Heart right ventricle (tissue), 16 donors: ENCODE measurements around the gene IGSF9B. TPM values are rescaled to one million over a fixed set of nuclear protein-coding genes. Genes with fewer than 3 reads are reported as not detected.

Experiments
- ATAC-seq, 8 donors: fragments of 200-7000 bp; cut with Tn5 transposase; one replicate each; pipeline ENCODE4 v1.9.1; 2020; ENCODE audit warnings: mild to moderate bottlenecking in 8 of 8, moderate library complexity in 8 of 8, moderate number of reproducible peaks in 1 of 8
- DNase-seq, 2 donors: peaks; one replicate each; pipeline ENCODE4 v3.0.0-alpha.2; 2020
- H3K27ac ChIP-seq, 10 donors: fragments of 200-600 bp; sonication (generic) in 2 of 10; one replicate each; pipeline versions ENCODE4 v1.5.0 to v1.8.0; 2020 to 2022; ENCODE audit warnings: mild to moderate bottlenecking in 3 of 10
- H3K27me3 ChIP-seq, 7 donors: fragments of 200-600 bp; one replicate each; pipeline ENCODE4 v1.8.0; 2021 to 2022; ENCODE audit warnings: mild to moderate bottlenecking in 2 of 7
- H3K36me3 ChIP-seq, 9 donors: fragments of 200-600 bp; sonication (generic) in 1 of 9; one replicate each; pipeline versions ENCODE4 v1.5.0 to v1.8.0; 2020 to 2022; ENCODE audit warnings: mild to moderate bottlenecking in 2 of 9
- H3K4me1 ChIP-seq, 9 donors: fragments of 200-600 bp; sonication (generic) in 1 of 9; one replicate each; pipeline versions ENCODE4 v1.5.0 to v1.8.0; 2020 to 2022; ENCODE audit warnings: mild to moderate bottlenecking in 4 of 9
- H3K4me3 ChIP-seq, 10 donors: fragments of 200-600 bp; sonication (generic) in 2 of 10; one replicate each; pipeline versions ENCODE4 v1.5.0 to v1.8.0; 2020 to 2022; ENCODE audit warnings: mild to moderate bottlenecking in 7 of 10, moderate library complexity in 2 of 10
- H3K9me3 ChIP-seq, 11 donors: fragments of 200-600 bp in 10 of 11; sonication (generic) in 2 of 11; one replicate each; pipeline versions ENCODE4 v1.5.0 to v1.8.0; 2013 to 2022; ENCODE audit warnings: mild to moderate bottlenecking in 2 of 11, control low read depth in 1 of 11, moderate library complexity in 1 of 11
- CTCF ChIP-seq, 9 donors: fragments of 200-600 bp; sonication (generic) in 2 of 9; IDR thresholded peaks; one replicate each; pipeline versions ENCODE4 v1.5.0 to v1.8.0; 2021 to 2022; ENCODE audit warnings: antibody characterized with exemption in 9 of 9, mild to moderate bottlenecking in 5 of 9, moderate library complexity in 1 of 9
- WGBS, 2 donors: extraction: QIAGEN DNeasy Blood & Tissue Kit; methylation state at CpG; one replicate each; pipeline ENCODE4 v1.1.7; 2013; ENCODE audit warnings: inconsistent platforms in 1 of 2; 5-methylcytosine and 5-hydroxymethylcytosine counted together
- intact Hi-C, 10 donors: fragments of 100-400 bp; cut with DNase I; formaldehyde crosslinking; loops; one replicate each; pipeline versions ENCODE4 v1.11.1 to v1.14.2; 2022
- polyA plus RNA-seq, 2 donors: library from polyadenylated mRNA; stranded (reverse); fragments of 200-250 nt; gene quantifications; one replicate each; pipeline ENCODE4 v1.2.3, GENCODE V29; 2013
- total RNA-seq, 10 donors: library from RNA; stranded (reverse); fragmentation: NEBNext Ultra II Directional in 3 of 10; extraction: Animal tissue kit (Norgen Biotek cat#: 25700) in 3 of 10; gene quantifications; one replicate each; pipeline versions ENCODE4 v1.2.1 to v1.2.4, GENCODE V29; 2021 to 2023
- donor health status: Arrhythmogenic right ventricular cardiomyopathy.
- donor health status: ischemic (EF 13 %, LVEDD 7.1; RV severe dilation, severe dysfunction).
- donor health status: healthy with polysubstance abuse.
- donor health status: DM: no; HTN: yes; CAD: no.
- donor health status: DM: no; HTN: no; CAD: no.
- donor health status: ischemic (EF 25% LVEDD 6.9; RV normal size, moderate dysfunction).
- donor health status: ischemic (EF 25% LVEDD 5.7; RV mildly dilated, moderate dysfunction).
- donor health status: healthy.
- donor health status: DM: yes; HTN: yes; CAD: no.
- donor health status: Ischemic cardiomyopathy.
- donor health status: ischemic (EF 35%, LVEDD 5.7; RV mildly dilated, moderate dysfunction).
- donor health status: nonischemic (EF 11% LVEDD 7.7; RV severe dilation, severe dysfunction).
- donor health status: DM: yes; HTN: yes; CAD: no.
- donor health status: PGD.
- donor health status: ischemic (EF 29% LVEDD 5.4; RV normal size, mild dysfunction).
- donor health status: nonischemic (EF 23%, LVEDD 6.1; RV moderate dilation, normal function).

Gene IGSF9B
- total and polyA plus RNA-seq, 12 donors = 6.7 to 72.3 (median 49.6) TPM

DNA sequence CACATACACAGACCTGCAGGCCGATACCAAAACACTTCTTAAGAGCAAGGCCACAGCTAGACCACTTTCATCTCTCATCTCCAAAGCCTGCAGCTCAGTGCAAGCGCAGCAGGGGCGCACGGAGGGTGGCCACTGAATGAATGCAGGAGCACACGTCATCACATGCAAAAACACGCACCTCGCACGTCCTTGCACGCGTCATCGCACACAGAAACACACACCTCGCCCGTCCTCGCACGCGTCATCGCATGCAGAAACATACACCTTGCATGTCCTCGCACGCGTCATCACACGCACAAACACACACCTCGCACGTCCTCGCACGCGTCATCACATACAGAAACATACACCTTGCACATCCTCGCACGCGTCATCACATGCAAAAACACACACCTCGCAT is 17.2 kb downstream of the IGSF9B start:
- ATAC-seq = no peak
- H3K36me3 ChIP-seq = peaks cover 0 to 74% (median 24%) of the 10 kb centered on the region in 9 donors
- no peaks in the 10 kb centered on the region for H3K9me3 ChIP-seq
- no peaks in the 10 kb centered on the region for H3K27me3 ChIP-seq
- 95 to 96% methylated on average over 30 of the region's 30 CpGs for WGBS, 2 donors
- intact Hi-C loops = no loop called here
- H3K4me1 ChIP-seq = peaks cover 2 to 23% (median 12%) of the 10 kb centered on the region in 9 donors
- H3K27ac ChIP-seq = no peak overlapping the region
- DNase-seq = no peak
- H3K4me3 ChIP-seq = no peak overlapping the region
- no peak for TF ChIP-seq CTCF (IDR thresholded peaks at IDR 0.05)

DNA sequence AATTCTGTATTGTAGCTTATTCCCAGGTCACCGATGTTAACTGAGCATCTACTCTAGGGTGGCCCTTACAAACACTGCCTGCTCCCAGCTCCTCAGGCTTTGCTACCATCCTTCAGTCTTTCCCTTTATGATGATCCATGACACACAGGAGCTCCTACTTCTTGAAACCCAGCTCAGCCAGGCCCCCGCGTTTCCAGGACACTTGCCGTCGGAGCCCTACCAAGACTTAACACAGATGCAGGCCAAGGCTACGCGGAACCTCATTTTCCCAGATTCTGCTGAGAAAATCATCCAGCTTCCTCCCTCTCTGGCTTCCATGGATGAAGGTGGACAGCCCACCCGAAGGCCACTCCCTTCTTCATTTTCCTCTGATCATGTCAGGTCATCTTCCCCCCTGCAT is 18.6 kb downstream of the IGSF9B start:
- peaks cover 0 to 75% (median 24%) of the 10 kb centered on the region in 9 donors for H3K36me3 ChIP-seq
- TF ChIP-seq CTCF (IDR thresholded peaks at IDR 0.05) = no peak
- intact Hi-C loops = no loop called here
- no peak for DNase-seq
- peaks cover 0 to 30% (median 19%) of the 10 kb centered on the region in 9 donors for H3K4me1 ChIP-seq
- ATAC-seq = no peak
- WGBS, 2 donors = 94 to 95% methylated on average over 8 of the region's 8 CpGs
- no peak overlapping the region for H3K27ac ChIP-seq
- no peaks in the 10 kb centered on the region for H3K27me3 ChIP-seq
- no peaks in the 10 kb centered on the region for H3K9me3 ChIP-seq
- no peak overlapping the region for H3K4me3 ChIP-seq

GRCh38 chr11:133937468-133937867 is 19.3 kb downstream of the IGSF9B start:
- no peak for TF ChIP-seq CTCF (IDR thresholded peaks at IDR 0.05)
- no peak overlapping the region for H3K27ac ChIP-seq
- peaks cover 0 to 27% (median 19%) of the 10 kb centered on the region in 9 donors for H3K4me1 ChIP-seq
- no peak overlapping the region for H3K4me3 ChIP-seq
- 95 to 96% methylated on average over 16 of the region's 16 CpGs for WGBS, 2 donors
- intact Hi-C loops = no loop called here
- H3K27me3 ChIP-seq = no peaks in the 10 kb centered on the region
- peaks cover 0 to 75% (median 24%) of the 10 kb centered on the region in 9 donors for H3K36me3 ChIP-seq
- no peak for DNase-seq
- ATAC-seq = no peak
- no peaks in the 10 kb centered on the region for H3K9me3 ChIP-seq

DNA sequence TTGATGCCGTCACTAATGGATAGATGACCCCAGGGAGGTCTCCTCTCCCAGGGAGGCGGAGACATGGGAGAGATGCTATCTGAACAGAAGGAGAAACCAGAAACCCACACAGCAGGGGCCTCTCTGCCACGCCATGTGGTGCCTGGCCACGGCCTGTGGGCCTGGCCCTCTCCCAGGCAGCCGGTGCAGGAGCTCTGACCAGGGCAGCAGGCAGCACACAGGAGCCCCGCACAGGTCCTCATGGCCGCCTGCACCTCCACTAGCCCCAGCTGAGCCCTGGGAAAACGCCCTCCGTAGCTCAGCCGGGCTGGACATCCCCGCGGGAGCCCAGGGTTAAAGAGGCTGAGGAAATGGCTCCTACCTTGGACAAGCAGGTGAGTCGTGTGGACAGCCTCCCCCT is 19.8 kb downstream of the IGSF9B start:
- Histone ChIP-seq H3K4me3 (no peak overlapping the region), H3K36me3 (peaks cover 0 to 72% (median 24%) of the 10 kb centered on the region in 9 donors), H3K27ac (no peak overlapping the region), H3K27me3 (no peaks in the 10 kb centered on the region), H3K4me1 (peaks cover 0 to 27% (median 19%) of the 10 kb centered on the region in 9 donors), H3K9me3 (no peaks in the 10 kb centered on the region)
- ATAC-seq = no peak
- intact Hi-C loops = no loop called here
- DNase-seq = no peak
- WGBS, 2 donors = 83 to 85% methylated on average over 13 of the region's 13 CpGs
- no peak for TF ChIP-seq CTCF (IDR thresholded peaks at IDR 0.05)
